ENCODE data around the gene CHKB.

Gene CHKB

DNA sequence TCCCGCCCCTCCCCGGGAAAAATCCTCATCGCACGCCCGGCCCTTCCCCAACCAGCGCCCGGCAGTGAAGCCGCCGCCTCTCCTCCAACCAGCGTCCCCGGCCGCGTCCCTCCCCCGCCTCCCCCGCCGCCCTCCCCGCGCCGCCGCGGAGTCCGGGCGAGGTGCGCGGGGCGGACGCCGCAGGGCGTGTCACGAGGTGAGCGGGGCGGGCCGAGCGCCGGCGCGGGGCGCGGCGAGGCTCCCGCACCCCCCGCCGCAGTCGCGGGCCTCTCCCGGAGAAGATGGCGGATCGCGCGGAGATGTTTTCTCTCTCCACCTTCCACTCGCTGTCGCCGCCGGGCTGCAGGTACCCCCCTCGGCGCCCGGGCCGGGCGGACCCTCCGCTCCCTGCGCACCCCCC lies 17.9 kb upstream of the CHKB start, which contains the start of gene MAPK8IP2:
Gene MAPK8IP2 (plus strand): TSS at position 256 of the 400 bp plus-strand sequence. CDS start 26 bp downstream, at position 282.
- in situ Hi-C loops (cut with MboI; ENCODE audit: low sequenced_read_pairs), result no loop called here

GRCh38 chr22:50599816-50600455 lies 17.3 kb upstream of the CHKB start:
- in situ Hi-C loops (cut with MboI; ENCODE audit: low sequenced_read_pairs), result no loop called here

GRCh38 chr22:50597097-50597496 lies 14.4 kb upstream of the CHKB start:
- in situ Hi-C loops (cut with MboI; ENCODE audit: low sequenced_read_pairs), result no loop called here

- in situ Hi-C loops (cut with MboI; ENCODE audit: low sequenced_read_pairs), result no loop called here
These were observed 12.5 kb upstream of the CHKB start for GRCh38 chr22:50595189-50595588.

DNA sequence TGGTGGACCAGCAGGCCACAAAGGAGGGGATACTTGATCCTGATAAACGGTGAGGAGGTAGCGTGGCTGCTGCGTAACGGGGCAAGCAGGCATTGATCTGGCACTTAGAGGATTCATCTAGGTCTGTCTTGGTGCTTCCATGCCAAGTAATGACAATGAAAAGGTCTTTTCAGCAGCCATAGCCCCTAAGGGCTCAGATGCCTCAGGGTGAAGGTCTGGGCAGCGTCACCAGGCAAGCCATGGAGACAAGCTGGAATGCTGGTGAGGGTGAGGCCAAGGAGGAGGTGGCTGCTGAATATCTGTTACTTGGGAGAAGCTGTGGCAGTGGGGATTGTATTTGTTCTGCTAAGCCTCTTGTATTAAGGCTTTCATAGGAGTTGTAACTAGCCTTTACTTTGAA lies 4.8 kb upstream of the CHKB start:
- in situ Hi-C loops (cut with MboI; ENCODE audit: low sequenced_read_pairs), result no loop called here

DNA sequence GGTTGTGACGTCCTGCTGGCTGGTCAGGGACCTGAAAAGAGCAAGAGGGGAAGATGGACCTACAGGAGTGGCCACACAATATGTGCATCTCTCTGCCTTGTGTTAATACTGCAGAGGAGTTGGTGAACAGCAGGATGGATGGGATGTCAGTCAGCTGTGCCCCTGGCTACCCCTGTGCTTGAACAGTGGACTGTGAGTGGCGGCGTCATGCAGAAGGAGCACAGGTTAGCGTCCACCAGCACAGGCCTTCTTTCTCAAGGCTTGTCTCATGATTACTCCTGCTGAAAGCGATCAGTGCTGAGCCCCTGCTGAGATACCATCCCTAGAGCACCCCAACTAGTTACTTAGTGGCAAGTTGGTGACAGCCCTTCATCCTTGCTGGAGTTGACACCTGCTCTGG lies 3.8 kb upstream of the CHKB start:
- in situ Hi-C loops (cut with MboI; ENCODE audit: low sequenced_read_pairs), result no loop called here

- in situ Hi-C loops (cut with MboI; ENCODE audit: low sequenced_read_pairs), result no loop called here
These were observed 3.1 kb upstream of the CHKB start for GRCh38 chr22:50585781-50586180.

GRCh38 chr22:50585238-50585637 lies 2.6 kb upstream of the CHKB start:
- in situ Hi-C loops (cut with MboI; ENCODE audit: low sequenced_read_pairs), result no loop called here

DNA sequence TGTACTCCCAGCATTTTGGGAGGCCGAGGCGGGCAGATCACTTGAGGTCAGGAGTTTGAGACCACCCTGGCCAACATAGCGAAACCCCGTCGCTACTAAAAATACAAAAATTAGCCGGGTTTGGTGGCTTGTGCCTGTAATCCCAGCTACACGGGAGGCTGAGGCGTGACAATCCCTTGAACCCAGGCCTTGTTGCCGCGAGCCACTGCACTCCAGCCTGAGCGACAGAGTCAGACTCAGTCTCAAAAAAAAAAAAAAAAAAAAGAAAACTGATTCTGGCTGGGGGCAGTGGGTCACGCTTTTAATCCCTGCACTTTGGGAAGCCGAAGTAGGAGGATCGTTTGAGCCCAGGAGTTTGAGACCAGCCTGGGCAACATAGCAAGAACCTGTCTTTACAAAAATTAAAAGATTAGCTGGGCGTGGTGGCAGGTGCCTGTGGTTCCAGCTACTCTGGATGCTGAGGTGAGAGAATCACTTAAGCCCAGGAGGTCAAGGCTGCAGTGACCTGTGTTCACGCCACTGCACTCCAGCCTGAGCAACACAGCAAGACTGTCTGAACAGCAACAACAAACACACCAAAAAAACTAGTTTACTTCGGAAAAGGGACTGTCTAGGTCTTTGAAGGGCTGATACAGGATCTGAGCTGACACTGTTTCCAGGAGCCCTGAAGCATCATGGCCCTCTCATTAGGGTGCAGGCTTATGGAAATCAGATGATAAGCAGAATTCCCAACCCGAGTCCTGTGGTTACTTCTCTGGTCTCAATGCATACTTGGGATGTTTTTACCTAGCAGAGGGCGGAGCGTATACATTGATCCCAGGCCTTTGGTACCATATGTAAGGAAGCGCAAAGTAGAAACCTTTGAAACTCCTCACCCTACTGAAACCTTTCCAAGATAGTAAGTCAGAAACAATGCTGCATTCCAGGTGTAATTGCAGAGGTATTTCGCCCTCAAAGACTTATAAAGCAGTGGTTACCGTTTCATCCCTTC lies 1.8 kb upstream of the CHKB start:
- in situ Hi-C loops (cut with MboI; ENCODE audit: low sequenced_read_pairs), result no loop called here

- in situ Hi-C loops (cut with MboI; ENCODE audit: low sequenced_read_pairs), result no loop called here
These were observed 729 bp upstream of the CHKB start for GRCh38 chr22:50583294-50583861.

DNA sequence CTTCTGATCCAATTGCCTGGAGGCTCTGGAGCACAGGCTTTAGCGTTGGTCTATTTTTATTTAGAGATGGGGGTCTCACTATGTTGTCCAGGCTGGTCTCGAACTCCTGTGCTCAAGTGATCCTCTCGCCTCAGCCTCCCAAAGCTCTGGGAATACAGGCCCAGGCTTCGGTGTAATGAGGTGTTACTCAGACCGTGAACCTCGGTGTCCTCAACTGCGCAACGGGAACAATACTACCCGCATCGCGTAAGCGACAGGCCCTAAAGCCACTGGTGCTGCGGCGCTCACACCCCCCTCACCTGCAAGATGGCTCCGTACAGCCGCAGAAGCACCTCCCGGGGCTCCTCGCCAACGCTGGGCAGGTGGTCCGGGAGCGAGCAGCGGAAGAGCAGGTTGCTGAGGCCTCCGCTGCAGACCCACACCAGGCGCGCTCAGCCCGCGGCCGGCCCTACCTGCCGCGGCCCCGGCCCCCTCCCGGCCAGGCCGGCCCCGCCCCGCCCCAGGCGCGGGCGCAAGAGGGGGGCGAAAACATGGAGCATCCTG lies 628 bp downstream of the CHKB start:
- in situ Hi-C loops (cut with MboI; ENCODE audit: low sequenced_read_pairs), result no loop called here

- in situ Hi-C loops (cut with MboI; ENCODE audit: low sequenced_read_pairs), result no loop called here
These were observed 1.4 kb downstream of the CHKB start for GRCh38 chr22:50581031-50581949.

DNA sequence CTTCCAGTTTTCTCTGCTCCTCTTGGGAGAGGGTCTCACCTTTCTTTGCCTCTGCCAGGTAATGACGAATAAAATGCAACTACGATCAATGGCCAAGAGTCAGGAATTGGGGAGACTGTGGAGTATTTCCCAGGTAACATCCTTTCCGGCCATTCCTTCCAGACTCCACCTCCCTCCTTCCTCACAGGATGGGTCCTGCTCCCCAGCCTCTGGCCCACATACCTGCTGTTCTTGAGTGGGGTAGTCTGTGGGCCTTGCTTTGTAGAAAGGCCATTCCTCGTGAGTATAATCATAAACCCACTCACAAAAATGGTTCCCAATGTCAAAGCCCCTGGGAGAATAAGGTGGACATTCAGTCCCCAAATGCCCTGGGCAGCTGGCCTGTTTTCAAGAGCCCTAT lies 2.9 kb downstream of the CHKB start:
- in situ Hi-C loops (cut with MboI; ENCODE audit: low sequenced_read_pairs), result no loop called here

- in situ Hi-C loops (cut with MboI; ENCODE audit: low sequenced_read_pairs), result no loop called here
These were observed 3.8 kb downstream of the CHKB start for GRCh38 chr22:50578776-50579310.

DNA sequence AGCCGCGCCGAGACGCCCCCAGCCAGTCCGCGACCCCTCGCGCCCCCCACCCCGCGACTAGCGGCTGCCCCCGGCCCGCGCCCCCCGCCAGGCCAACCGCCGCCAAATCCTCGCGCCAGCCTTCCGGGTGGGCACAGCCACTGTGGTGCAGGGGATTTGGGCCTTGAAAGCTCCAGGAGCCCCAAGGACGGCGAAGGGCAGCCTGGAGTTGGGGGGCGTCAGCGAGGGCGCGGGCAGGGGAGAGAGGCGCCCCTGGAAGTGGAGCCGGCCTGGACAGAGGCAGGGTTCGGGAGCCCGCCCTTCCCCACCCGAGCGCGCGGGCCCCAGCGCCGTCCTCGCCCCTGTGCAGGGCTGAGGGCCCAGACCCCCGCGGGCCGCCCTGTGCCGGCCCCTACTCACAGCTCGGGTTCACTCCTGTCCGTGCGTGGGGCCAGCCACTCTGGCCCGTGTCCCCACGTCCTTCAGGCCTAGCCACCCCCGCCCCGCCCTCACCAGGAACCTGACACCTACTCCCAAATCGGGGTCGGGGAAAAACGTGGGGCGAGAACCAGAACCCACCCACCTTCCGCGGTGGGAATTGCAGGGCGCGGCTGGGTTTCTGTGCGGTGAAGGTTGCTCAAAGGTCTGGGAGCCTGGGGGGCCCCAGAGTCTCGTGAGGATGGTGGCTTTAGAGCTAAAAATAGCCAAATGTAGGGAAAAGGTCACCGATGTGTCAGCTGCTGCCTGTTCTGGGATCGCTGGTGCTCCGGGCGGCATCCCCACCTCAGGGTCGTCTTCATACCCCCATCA lies 4.5 kb downstream of the CHKB start, which contains the start of gene CPT1B:
Gene CPT1B (minus strand): TSS at position 441 of the 789 bp plus-strand sequence. CDS start 512 bp downstream, outside the sequence.
- in situ Hi-C loops (cut with MboI; ENCODE audit: low sequenced_read_pairs), result no loop called here

DNA sequence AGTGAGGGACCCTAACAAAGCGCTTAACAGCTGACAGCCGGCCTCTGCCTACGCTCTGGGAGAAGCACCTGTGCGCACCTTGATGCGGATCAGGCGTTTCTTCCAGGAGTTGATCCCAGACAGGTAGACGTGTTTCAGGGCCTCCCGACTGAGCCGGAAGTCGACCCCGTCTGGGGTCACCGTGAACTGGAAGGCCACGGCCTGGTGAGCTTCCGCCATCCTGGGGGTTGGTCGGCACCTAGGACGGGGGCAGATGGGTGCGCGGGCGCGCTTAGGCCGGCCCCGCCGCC lies 5.0 kb downstream of the CHKB start:
- in situ Hi-C loops (cut with MboI; ENCODE audit: low sequenced_read_pairs), result no loop called here

GRCh38 chr22:50576806-50577696 lies 5.6 kb downstream of the CHKB start:
- in situ Hi-C loops (cut with MboI; ENCODE audit: low sequenced_read_pairs), result no loop called here

DNA sequence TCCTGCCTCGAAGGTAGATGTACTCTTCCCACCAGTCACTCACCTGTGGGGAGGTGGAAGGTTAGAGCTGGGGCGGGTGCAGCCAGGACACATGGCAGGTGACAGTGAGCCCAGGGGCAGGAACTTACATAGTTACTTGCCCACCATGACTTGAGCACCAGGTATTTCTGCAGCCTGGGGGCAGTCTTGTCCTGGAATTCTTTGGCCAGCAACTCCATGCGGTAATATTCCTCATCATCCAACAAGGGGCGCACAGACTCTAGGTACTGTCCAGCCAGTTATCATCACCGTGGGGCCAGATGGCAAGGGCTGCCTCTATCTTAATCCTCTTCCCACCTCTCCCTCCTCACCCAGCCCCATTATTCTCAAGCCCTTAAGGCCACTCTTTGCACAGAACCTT lies 6.6 kb downstream of the CHKB start:
- in situ Hi-C loops (cut with MboI; ENCODE audit: low sequenced_read_pairs), result no loop called here
